Stomach (tissue), 9 donors: Measurements from ENCODE around the gene ACBD4. TPM values are rescaled to one million over a fixed set of nuclear protein-coding genes. Genes with fewer than 3 reads are reported as not detected.

Experiments used
- DNase-seq, 2 donors: peaks; one replicate each; pipeline versions ENCODE4 v3.0.0 to v3.0.0-alpha.2; 2013 to 2019
- H3K27ac ChIP-seq, 5 donors: fragments of 200-600 bp in 4 of 5; sonication (generic) in 4 of 5; one replicate each; pipeline ENCODE4 v1.5.1; 2013 to 2019; ENCODE audit warnings: mild to moderate bottlenecking in 1 of 5, moderate library complexity in 1 of 5
- H3K27me3 ChIP-seq, 3 donors: fragments of 200-600 bp; sonication (generic); one replicate each; pipeline ENCODE4 v1.5.1; 2017 to 2019; ENCODE audit warnings: mixed run types in 1 of 3
- H3K36me3 ChIP-seq, 4 donors: fragments of 200-600 bp; sonication (generic); 1 replicate in 3 of 4; 2 replicates in 1 of 4; pipeline ENCODE4 v1.5.1; 2016 to 2019
- H3K4me1 ChIP-seq, 4 donors: fragments of 200-600 bp; sonication (generic); one replicate each; pipeline ENCODE4 v1.5.1; 2016 to 2019
- H3K4me3 ChIP-seq, 4 donors: fragments of 200-600 bp; sonication (generic) in 3 of 4; one replicate each; pipeline ENCODE4 v1.5.1; 2016 to 2019; ENCODE audit warnings: mild to moderate bottlenecking in 1 of 4
- H3K9me3 ChIP-seq, 4 donors: fragments of 200-600 bp; sonication (generic); one replicate each; pipeline ENCODE4 v1.5.1; 2016 to 2019
- EP300 ChIP-seq: sonication (generic); formaldehyde crosslinking; IDR thresholded peaks from one replicate; pipeline ENCODE4 v1.6.1; 2017; ENCODE audit warnings: antibody characterized with exemption
- POLR2A ChIP-seq, 4 donors: fragments of 450-650 bp; IDR thresholded peaks; one replicate each; pipeline ENCODE4 v1.6.1; 2016; ENCODE audit warnings: antibody characterized with exemption in 4 of 4, control low read depth in 2 of 4, mild to moderate bottlenecking in 1 of 4, moderate library complexity in 1 of 4
- POLR2AphosphoS5 ChIP-seq, 3 donors: sonication (generic); formaldehyde crosslinking; IDR thresholded peaks; one replicate each; pipeline ENCODE4 v1.6.1; 2016; ENCODE audit warnings: antibody characterized with exemption in 3 of 3
- WGBS, 5 donors: extraction: QIAGEN DNeasy Blood & Tissue Kit in 3 of 5; methylation state at CpG; one replicate each; pipeline versions ENCODE4 v1.1.5 to v1.1.7; 2013 to 2018; 5-methylcytosine and 5-hydroxymethylcytosine counted together
- intact Hi-C: fragments of 100-400 bp; cut with DNase I; formaldehyde crosslinking; loops from one replicate; pipeline ENCODE4 v1.15.1; 2023; ENCODE audit warnings: low total_unique reads
- polyA plus RNA-seq, 3 donors: library from polyadenylated mRNA; stranded (reverse); fragments of 200-250 nt; gene quantifications; one replicate each; pipeline ENCODE4 v1.2.3, GENCODE V29; 2013
- total RNA-seq, 5 donors: library from RNA; depleted of rRNA; stranded (reverse); fragments of >200 nt; gene quantifications; one replicate each; pipeline versions ENCODE4 v1.1.0 to v1.2.3, GENCODE V29; 2014 to 2016
- TF ChIP-seq, protein P1 (sequence below), 7 experiments: fragments of 450-650 bp in 4 of 7; fragments of 200-600 bp in 3 of 7; sonication (generic) in 3 of 7; IDR thresholded peaks; one replicate each; pipeline ENCODE4 v1.5.1; 2016 to 2019; ENCODE audit warnings: antibody characterized with exemption in 7 of 7, control low read depth in 2 of 7, mild to moderate bottlenecking in 1 of 7
- donor health status: healthy with polysubstance abuse.
- donor health status: Bipolar disorder and iron deficiency.
- donor health status: healthy.

Gene ACBD4
- total and polyA plus RNA-seq, 8 donors, result 4.6 to 24.6 (median 17.1) TPM

DNA sequence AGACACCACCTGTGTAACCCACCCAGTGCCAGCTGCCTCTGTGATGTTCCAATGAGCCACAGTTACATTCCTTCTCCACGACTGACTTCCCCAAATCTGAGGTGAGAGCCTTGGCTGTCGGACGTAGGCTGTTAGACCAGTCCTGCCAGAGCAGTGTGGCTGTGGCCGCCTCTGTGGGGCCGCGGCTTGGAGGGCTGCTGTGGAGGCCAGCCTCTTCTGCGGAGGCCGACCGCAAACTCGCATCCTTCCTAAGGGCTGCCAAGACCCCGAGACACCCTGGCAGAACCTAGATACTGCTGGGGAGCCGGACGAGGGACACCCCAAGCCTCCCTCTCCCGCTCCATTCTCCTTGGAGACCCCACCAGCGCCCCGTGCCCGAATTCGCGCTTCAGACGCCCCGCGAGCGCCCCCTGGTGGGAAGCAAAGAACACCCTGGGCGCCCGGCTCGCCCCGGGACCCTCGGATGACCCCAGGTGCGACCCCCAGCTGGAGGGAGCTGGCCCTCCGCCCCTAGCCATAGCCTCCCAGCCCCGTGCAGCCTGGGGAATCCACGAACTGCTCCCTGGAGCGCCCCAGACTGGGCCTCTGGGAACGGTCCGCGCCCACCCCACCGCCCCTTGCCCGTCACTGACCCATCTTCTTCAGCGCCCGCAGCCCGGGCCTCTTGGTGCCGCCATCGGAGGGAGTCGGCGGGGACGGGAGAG is 3.7 kb upstream of the ACBD4 start:
- TF ChIP-seq POLR2A (IDR thresholded peaks at IDR 0.05), result no peak
- TF ChIP-seq, protein P1, sequence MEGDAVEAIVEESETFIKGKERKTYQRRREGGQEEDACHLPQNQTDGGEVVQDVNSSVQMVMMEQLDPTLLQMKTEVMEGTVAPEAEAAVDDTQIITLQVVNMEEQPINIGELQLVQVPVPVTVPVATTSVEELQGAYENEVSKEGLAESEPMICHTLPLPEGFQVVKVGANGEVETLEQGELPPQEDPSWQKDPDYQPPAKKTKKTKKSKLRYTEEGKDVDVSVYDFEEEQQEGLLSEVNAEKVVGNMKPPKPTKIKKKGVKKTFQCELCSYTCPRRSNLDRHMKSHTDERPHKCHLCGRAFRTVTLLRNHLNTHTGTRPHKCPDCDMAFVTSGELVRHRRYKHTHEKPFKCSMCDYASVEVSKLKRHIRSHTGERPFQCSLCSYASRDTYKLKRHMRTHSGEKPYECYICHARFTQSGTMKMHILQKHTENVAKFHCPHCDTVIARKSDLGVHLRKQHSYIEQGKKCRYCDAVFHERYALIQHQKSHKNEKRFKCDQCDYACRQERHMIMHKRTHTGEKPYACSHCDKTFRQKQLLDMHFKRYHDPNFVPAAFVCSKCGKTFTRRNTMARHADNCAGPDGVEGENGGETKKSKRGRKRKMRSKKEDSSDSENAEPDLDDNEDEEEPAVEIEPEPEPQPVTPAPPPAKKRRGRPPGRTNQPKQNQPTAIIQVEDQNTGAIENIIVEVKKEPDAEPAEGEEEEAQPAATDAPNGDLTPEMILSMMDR (IDR thresholded peaks at IDR 0.05), result peak in 5 of 7 experiments; percentile 54 to 91 (median 73)
- no peak for TF ChIP-seq POLR2AphosphoS5 (IDR thresholded peaks at IDR 0.05)
- TF ChIP-seq EP300, result no peak
- DNase-seq, result peak; percentile 48 to 79
- WGBS, 5 donors, result 0 to 7% (median 6%) methylated on average over 18 to 46 of the region's 46 CpGs
- peaks cover 57 to 81% (median 72%) of the 10 kb centered on the region in 4 donors for H3K4me1 ChIP-seq
- intact Hi-C loops, result no loop called here
- peak overlapping the region; percentile 88 to 94 (median 92) for H3K4me3 ChIP-seq
- H3K9me3 ChIP-seq, result no peaks in the 10 kb centered on the region
- H3K27ac ChIP-seq, result peak overlapping the region; percentile 83 to 99 (median 98)
- no peaks in the 10 kb centered on the region for H3K36me3 ChIP-seq
- no peaks in the 10 kb centered on the region for H3K27me3 ChIP-seq

DNA sequence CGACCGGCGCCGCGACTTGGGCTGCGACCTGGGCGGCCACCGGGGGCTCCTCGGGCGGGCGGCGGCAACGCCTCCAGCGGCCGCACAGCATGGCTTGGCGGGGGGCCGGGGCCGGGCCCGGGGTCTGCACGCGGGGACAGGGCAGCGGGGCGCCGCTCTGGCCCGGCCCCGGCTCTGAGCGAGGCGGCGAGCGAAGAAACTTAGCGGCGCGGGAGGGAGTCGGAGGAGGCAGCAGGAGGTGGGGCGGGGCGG is 3.2 kb upstream of the ACBD4 start, which contains the start of gene PLCD3:
Gene PLCD3, minus strand, starts transcription at position 196 of the 252 bp plus-strand sequence. Its CDS starts 105 bp downstream, at position 91.
- 0 to 1% (median 0%) methylated on average over 7 to 36 of the region's 36 CpGs; no CpG with 5 or more reads in 1 of the 5 donors for WGBS, 5 donors
- Histone ChIP-seq H3K4me3 (peak within 1 kb of the TSS; percentile 88 to 94 (median 92)), H3K4me1 (peaks cover 59 to 81% (median 72%) of the 10 kb centered on the region in 4 donors), H3K27ac (peak within 1 kb of the TSS; percentile 95 to 99 (median 98)), H3K36me3 (no peaks in the 10 kb centered on the region), H3K27me3 (no peaks in the 10 kb centered on the region), H3K9me3 (no peaks in the 10 kb centered on the region)
- intact Hi-C loops, result no loop called here
- no peak for DNase-seq
- no peak for TF ChIP-seq EP300

DNA sequence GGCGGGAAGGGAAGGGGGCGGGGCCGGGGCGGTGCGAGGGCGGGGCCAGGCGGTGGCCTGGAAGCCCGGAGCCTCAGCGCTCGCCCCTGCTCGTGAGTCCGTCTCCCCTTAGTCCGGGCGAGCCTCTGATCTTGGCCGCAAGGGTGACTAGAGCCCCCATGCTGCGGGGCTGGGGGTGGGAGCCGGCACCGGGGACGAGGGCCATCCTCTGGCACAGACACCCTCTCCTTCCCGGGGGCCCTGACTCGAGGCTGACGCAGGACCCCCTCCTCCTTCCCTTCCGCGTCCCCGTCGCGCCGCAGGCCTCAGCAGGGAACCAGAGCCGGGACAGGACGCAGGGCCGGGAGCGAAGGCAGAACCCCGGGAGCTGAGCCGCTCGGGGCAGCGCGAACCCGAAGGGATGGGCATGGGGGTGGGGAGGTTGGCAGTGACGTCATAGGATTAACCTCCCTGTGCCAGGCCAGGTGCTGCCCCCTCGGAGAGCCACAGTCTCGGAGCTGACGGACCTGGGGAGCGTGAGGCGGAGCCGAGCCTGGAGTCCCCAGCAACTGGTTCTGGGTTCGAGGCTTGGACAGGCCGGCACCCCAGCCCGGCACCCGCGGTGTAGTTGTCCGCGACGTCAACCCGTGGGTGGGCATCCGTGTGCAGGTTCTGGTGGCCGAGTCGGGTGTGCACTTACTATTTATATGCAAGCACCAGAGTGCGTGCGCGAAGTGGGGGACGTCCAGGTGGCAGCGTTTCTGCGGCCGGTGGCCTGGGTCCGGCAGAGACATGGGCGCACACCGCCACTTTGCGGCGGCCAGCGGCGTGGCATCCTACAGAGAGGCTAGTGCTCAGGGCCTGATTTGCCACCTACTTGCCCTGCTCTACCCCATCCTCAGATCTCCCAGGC is 2.7 kb upstream of the ACBD4 start:
- peak in 2 of 3 donors; percentile 65 to 82 for TF ChIP-seq POLR2AphosphoS5 (IDR thresholded peaks at IDR 0.05)
- TF ChIP-seq, protein P1 (IDR thresholded peaks at IDR 0.05), result peak in 5 of 7 experiments; percentile 73 to 92 (median 82)
- TF ChIP-seq EP300, result no peak
- TF ChIP-seq POLR2A (IDR thresholded peaks at IDR 0.05), result no peak
- Histone ChIP-seq H3K27me3 (no peaks in the 10 kb centered on the region), H3K36me3 (peaks cover 0 to 2% (median under 1%) of the 10 kb centered on the region in 4 donors), H3K4me1 (peaks cover 53 to 81% (median 72%) of the 10 kb centered on the region in 4 donors), H3K27ac (peak overlapping the region; percentile 95 to 99 (median 98)), H3K9me3 (no peaks in the 10 kb centered on the region), H3K4me3 (peak overlapping the region; percentile 88 to 94 (median 92))
- 0 to 1% (median 0%) methylated on average over 30 to 71 of the region's 71 CpGs for WGBS, 5 donors
- intact Hi-C loops, result no loop called here
- DNase-seq, result peak; percentile 89 to 93

DNA sequence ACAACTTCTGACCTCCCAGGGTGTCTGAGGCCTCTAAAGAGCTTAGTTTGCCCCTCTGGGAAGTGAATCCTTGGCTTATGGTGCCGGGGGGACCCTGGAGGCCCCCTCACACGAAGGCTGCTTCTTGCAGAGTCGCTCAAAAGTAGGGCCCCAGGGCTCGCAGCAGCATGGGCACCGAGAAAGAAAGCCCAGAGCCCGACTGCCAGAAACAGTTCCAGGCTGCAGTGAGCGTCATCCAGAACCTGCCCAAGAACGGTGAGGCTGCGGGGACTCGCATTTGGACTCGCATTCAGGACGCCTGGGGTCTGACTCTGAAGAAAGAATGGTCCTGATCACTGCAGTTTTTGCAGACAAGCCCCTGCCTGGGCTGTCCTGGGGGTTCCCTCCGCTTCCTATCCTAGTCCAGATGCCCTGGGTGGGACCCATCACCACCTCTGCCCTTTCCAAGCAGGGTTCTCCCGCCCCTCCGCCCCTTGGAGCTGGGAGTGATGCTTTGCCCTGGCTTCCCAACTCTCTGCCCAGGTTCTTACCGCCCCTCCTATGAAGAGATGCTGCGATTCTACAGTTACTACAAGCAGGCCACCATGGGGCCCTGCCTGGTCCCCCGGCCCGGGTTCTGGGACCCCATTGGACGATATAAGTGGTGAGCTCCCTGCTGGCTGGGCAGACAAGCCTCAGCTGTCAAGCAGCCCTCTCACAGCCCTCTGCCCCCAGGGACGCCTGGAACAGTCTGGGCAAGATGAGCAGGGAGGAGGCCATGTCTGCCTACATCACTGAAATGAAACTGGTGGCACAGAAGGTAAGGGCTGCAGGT is 698 bp downstream of the ACBD4 start:
- Histone ChIP-seq H3K4me1 (peaks cover 19 to 49% (median 41%) of the 10 kb centered on the region in 4 donors), H3K27me3 (no peaks in the 10 kb centered on the region), H3K36me3 (peaks cover 0 to 22% (median 10%) of the 10 kb centered on the region in 4 donors), H3K9me3 (no peaks in the 10 kb centered on the region), H3K4me3 (peak overlapping the region; percentile 61 to 78 (median 70)), H3K27ac (peak overlapping the region; percentile 84 to 93 (median 89))
- intact Hi-C loops, result loop anchor here (5.0 kb wide), 1 partner anchor 61 kb away; no protein-coding TSS in a partner anchor
- TF ChIP-seq EP300 (no peak), POLR2A (IDR thresholded peaks at IDR 0.05) (no peak), POLR2AphosphoS5 (IDR thresholded peaks at IDR 0.05) (no peak)
- TF ChIP-seq, protein P1 (IDR thresholded peaks at IDR 0.05), result no peak
- 42 to 69% (median 45%) methylated on average over 8 to 21 of the region's 21 CpGs for WGBS, 5 donors
- DNase-seq, result no peak
